B cell (primary cell): ENCODE measurements around the gene SSX2IP. TPM values are rescaled to one million over a fixed set of nuclear protein-coding genes. Genes with fewer than 3 reads are reported as not detected.

Experiments
- ATAC-seq: fragments of 200-7000 bp; cut with Tn5 transposase; one replicate; pipeline ENCODE4 v1.10.0; 2021; ENCODE audit warnings: low read depth, mild to moderate bottlenecking, moderate number of reproducible peaks, moderate library complexity
- CTCF ChIA-PET: fragments of 350-600 bp; sonication (Branson Sonifier 250); formaldehyde crosslinking; loops from one replicate; lab custom pipeline; 2021; ENCODE audit warnings: antibody characterized with exemption, inconsistent platforms; lab: Charles Lee
- POLR2A ChIA-PET: fragments of 350-600 bp; sonication (Branson Sonifier 250); formaldehyde crosslinking; loops from one replicate; lab custom pipeline; 2021; ENCODE audit warnings: antibody characterized with exemption; lab: Charles Lee
- DNase-seq: peaks from one replicate; pipeline ENCODE4 v3.0.0; 2013
- H2AFZ ChIP-seq: 2 replicates; pipeline ENCODE4 v1.6.1; 2012; ENCODE audit warnings: mild to moderate bottlenecking, low read depth, low read length; ENCODE audit not compliant: insufficient read depth, poor library complexity, severe bottlenecking
- H3K27ac ChIP-seq, 2 donors: 1 replicate in 1 of 2; 2 replicates in 1 of 2; pipeline ENCODE4 v1.5.1; 2012 to 2013; ENCODE audit warnings: low read length in 2 of 2, mild to moderate bottlenecking in 2 of 2, moderate library complexity in 1 of 2
- H3K27me3 ChIP-seq, 4 experiments: fragments of 200-600 bp in 1 of 4; sonication (generic) in 1 of 4; replicated peaks in 1 of 4; 1 replicate in 2 of 4; 2 replicates in 2 of 4; pipeline versions ENCODE4 v1.6.1 to v1.7.0; 2013 to 2016; ENCODE audit warnings: low read length in 3 of 4, mild to moderate bottlenecking in 2 of 4, mixed read lengths in 1 of 4, moderate library complexity in 1 of 4; ENCODE audit not compliant: insufficient read depth in 4 of 4, control insufficient read depth in 3 of 4; ENCODE audit errors: control extremely low read depth in 1 of 4
- H3K36me3 ChIP-seq, 2 experiments: replicated peaks in 1 of 2; 1 replicate in 1 of 2; 2 replicates in 1 of 2; pipeline versions ENCODE4 v1.6.1 to v1.7.1; 2013; ENCODE audit warnings: low read length in 1 of 2; ENCODE audit not compliant: insufficient read depth in 2 of 2, control insufficient read depth in 1 of 2; ENCODE audit errors: control extremely low read depth in 1 of 2, extremely low read depth in 1 of 2
- H3K4me1 ChIP-seq, 2 donors: fragments of 200-600 bp in 1 of 2; sonication (generic) in 1 of 2; 1 replicate in 1 of 2; 2 replicates in 1 of 2; pipeline versions ENCODE4 v1.5.1 to v1.6.1; 2013 to 2017; ENCODE audit warnings: low read length in 2 of 2; ENCODE audit not compliant: control insufficient read depth in 2 of 2, insufficient read depth in 2 of 2
- H3K4me2 ChIP-seq: replicated peaks from 2 replicates; pipeline ENCODE3; 2012; ENCODE audit warnings: mild to moderate bottlenecking, low read depth, low read length; ENCODE audit not compliant: poor library complexity, severe bottlenecking
- H3K4me3 ChIP-seq, 5 experiments: fragments of 200-600 bp in 1 of 5; sonication (generic) in 1 of 5; 1 replicate in 3 of 5; 2 replicates in 2 of 5; pipeline versions ENCODE4 v1.5.1 to v1.7.0; 2011 to 2016; ENCODE audit warnings: low read length in 4 of 5, mild to moderate bottlenecking in 4 of 5, low read depth in 2 of 5, control low read depth in 1 of 5, moderate library complexity in 1 of 5; ENCODE audit not compliant: insufficient read depth in 1 of 5; ENCODE audit errors: control extremely low read depth in 1 of 5, extremely low read depth in 1 of 5
- H3K79me2 ChIP-seq: fragments of 200-600 bp; sonication (generic); one replicate; pipeline ENCODE4 v1.6.0; 2016; ENCODE audit warnings: low read length; ENCODE audit not compliant: control insufficient read depth, insufficient read depth
- H3K9ac ChIP-seq: fragments of 200-600 bp; sonication (generic); 2 replicates; pipeline ENCODE4 v1.6.1; 2017; ENCODE audit warnings: mild to moderate bottlenecking, low read length, moderate library complexity
- H3K9me3 ChIP-seq, 3 donors: one replicate each; pipeline versions ENCODE4 v1.6.1 to v1.7.1; 2013; ENCODE audit warnings: low read length in 2 of 3; ENCODE audit not compliant: control insufficient read depth in 2 of 3, insufficient read depth in 1 of 3; ENCODE audit errors: control extremely low read depth in 1 of 3
- H4K20me1 ChIP-seq: 2 replicates; pipeline ENCODE4 v1.6.0; 2012; ENCODE audit warnings: mild to moderate bottlenecking, low read length; ENCODE audit not compliant: insufficient read depth, control insufficient read depth, poor library complexity, severe bottlenecking
- H3K27ac Mint-ChIP-seq: one replicate; pipeline ENCODE4 v1.8.0; 2021; ENCODE audit warnings: mixed read lengths
- H3K27me3 Mint-ChIP-seq: one replicate; pipeline ENCODE4 v1.8.0; 2021; ENCODE audit warnings: mixed read lengths
- H3K4me1 Mint-ChIP-seq: one replicate; pipeline ENCODE4 v1.8.0; 2021; ENCODE audit warnings: mixed read lengths
- H3K4me3 Mint-ChIP-seq: one replicate; pipeline ENCODE4 v1.8.0; 2021; ENCODE audit warnings: mixed read lengths
- H3K9me3 Mint-ChIP-seq: one replicate; pipeline ENCODE4 v1.8.0; 2022; ENCODE audit warnings: mixed read lengths; ENCODE audit not compliant: insufficient read depth
- EZH2 ChIP-seq: IDR thresholded peaks from 2 replicates; pipeline ENCODE4 v1.6.1; 2012; ENCODE audit warnings: borderline replicate concordance, low read depth, mild to moderate bottlenecking, moderate library complexity, low read length; ENCODE audit not compliant: insufficient read depth, poor library complexity, severe bottlenecking
- WGBS: methylation state at CpG from one replicate; pipeline ENCODE4 v1.1.5; 2013; ENCODE audit warnings: missing lambda C conversion rate; ENCODE audit not compliant: insufficient coverage; 5-methylcytosine and 5-hydroxymethylcytosine counted together
- intact Hi-C: fragments of 100-400 bp; cut with micrococcal nuclease; formaldehyde crosslinking; loops from one replicate; pipeline ENCODE4 v1.10.0; 2022
- polyA plus RNA-seq: library from polyadenylated mRNA; depleted of rRNA; stranded (reverse); fragments of >200 nt; gene quantifications from 2 replicates; pipeline ENCODE4 v1.2.3, GENCODE V29; 2012
- total RNA-seq, 2 donors: library from RNA; stranded (reverse); fragments of 120-200 nt in 1 of 2; gene quantifications; 1 replicate in 1 of 2; 2 replicates in 1 of 2; pipeline versions ENCODE4 v1.2.3 to v1.2.4, GENCODE V29; 2013 to 2022
- TF ChIP-seq, protein P1 (sequence below): fragments of 200-600 bp; IDR thresholded peaks from one replicate; pipeline ENCODE4 v1.8.0; 2022; ENCODE audit warnings: antibody characterized with exemption, mild to moderate bottlenecking

Gene SSX2IP
- total and polyA plus RNA-seq, 2 donors (not counting 1 experiment from before 2014, with no cell fraction given): 0.95 to 10.3 TPM

DNA sequence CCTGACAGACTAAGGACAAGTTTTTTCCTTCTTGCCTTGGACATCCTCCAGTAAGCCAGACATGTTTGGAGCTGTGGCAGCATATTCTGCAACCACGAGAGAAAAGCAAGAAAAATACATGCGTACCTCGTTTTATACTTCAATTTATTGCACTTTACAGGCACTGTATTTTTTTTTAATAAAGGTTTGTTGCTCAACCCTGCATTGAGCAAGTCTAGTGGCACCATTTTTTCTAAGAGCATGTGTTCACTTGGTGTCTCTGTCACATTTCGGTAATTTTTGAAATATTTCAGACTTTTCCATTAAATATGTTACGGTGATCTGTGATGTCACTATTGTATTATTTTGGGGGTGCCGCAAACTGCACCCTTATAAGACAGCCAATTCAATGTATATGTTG is 2.1 kb upstream of the SSX2IP start:
- intact Hi-C loops: loop anchor here (2.0 to 5.0 kb wide), 3 partner anchors 252 to 1015 kb away; partner anchors contain the start of genes MCOLN2 and ZNHIT6
- Histone ChIP-seq H3K4me1 (peaks cover 12 to 24% of the 10 kb centered on the region in 2 donors), H3K4me3 (no peak overlapping the region), H3K9ac (peak overlapping the region; percentile 59), H3K27me3 (no peaks in the 10 kb centered on the region), H3K27ac (peak overlapping the region; percentile 31 to 71), H2AFZ (peak overlapping the region; percentile 87), H3K4me2 (peak overlapping the region; percentile 72), H4K20me1 (no peaks in the 10 kb centered on the region), H3K36me3 (no peaks in the 10 kb centered on the region), H3K9me3 (no peaks in the 10 kb centered on the region), H3K79me2 (no peaks in the 10 kb centered on the region)
- H3K4me3 Mint-ChIP-seq: peak overlapping the region; percentile 82
- CTCF ChIA-PET: interaction anchor here (0.7 to 1.4 kb wide), 4 partner anchors 32 to 551 kb away, joined by 3 to 4 read pairs (median 4); no protein-coding TSS in a partner anchor
- POLR2A ChIA-PET: no interaction called here
- ATAC-seq (no peak), DNase-seq (no peak)
- H3K27ac Mint-ChIP-seq: peak overlapping the region; percentile 89
- no CpG with 5 or more reads among the region's 6 CpGs for WGBS
- no peaks in the 10 kb centered on the region for H3K9me3 Mint-ChIP-seq
- TF ChIP-seq, protein P1, sequence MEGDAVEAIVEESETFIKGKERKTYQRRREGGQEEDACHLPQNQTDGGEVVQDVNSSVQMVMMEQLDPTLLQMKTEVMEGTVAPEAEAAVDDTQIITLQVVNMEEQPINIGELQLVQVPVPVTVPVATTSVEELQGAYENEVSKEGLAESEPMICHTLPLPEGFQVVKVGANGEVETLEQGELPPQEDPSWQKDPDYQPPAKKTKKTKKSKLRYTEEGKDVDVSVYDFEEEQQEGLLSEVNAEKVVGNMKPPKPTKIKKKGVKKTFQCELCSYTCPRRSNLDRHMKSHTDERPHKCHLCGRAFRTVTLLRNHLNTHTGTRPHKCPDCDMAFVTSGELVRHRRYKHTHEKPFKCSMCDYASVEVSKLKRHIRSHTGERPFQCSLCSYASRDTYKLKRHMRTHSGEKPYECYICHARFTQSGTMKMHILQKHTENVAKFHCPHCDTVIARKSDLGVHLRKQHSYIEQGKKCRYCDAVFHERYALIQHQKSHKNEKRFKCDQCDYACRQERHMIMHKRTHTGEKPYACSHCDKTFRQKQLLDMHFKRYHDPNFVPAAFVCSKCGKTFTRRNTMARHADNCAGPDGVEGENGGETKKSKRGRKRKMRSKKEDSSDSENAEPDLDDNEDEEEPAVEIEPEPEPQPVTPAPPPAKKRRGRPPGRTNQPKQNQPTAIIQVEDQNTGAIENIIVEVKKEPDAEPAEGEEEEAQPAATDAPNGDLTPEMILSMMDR: no peak
- no peak for TF ChIP-seq EZH2
- no peaks in the 10 kb centered on the region for H3K27me3 Mint-ChIP-seq
- H3K4me1 Mint-ChIP-seq: peaks cover 27% of the 10 kb centered on the region

GRCh38 chr1:84691122-84691783 is 992 bp upstream of the SSX2IP start:
- Mint-ChIP-seq H3K4me1 (peaks cover 27% of the 10 kb centered on the region), H3K27ac (peak overlapping the region; percentile 57), H3K9me3 (no peaks in the 10 kb centered on the region), H3K27me3 (no peaks in the 10 kb centered on the region), H3K4me3 (peak overlapping the region; percentile 80)
- H2AFZ ChIP-seq: peak overlapping the region; percentile 97
- CTCF ChIA-PET: interaction anchor here (0.7 kb wide), 1 partner anchor 254 kb away, joined by 4 read pairs; no protein-coding TSS in a partner anchor
- H3K4me3 ChIP-seq: peak overlapping the region; percentile 71 to 93 (median 85)
- intact Hi-C loops: loop anchor here (2.0 to 5.0 kb wide), 6 partner anchors 70 to 1016 kb away; partner anchors contain the start of genes BCL10, MCOLN2, PRKACB and ZNHIT6
- 74% methylated on average over 10 of the region's 13 CpGs for WGBS
- peaks cover 6% of the 10 kb centered on the region for H3K79me2 ChIP-seq
- POLR2A ChIA-PET: no interaction called here
- peak overlapping the region; percentile 87 for H3K4me2 ChIP-seq
- H4K20me1 ChIP-seq: no peaks in the 10 kb centered on the region
- H3K36me3 ChIP-seq: no peaks in the 10 kb centered on the region
- ATAC-seq (no peak), DNase-seq (no peak)
- peak overlapping the region; percentile 83 for H3K9ac ChIP-seq
- peak overlapping the region; percentile 56 to 64 for H3K27ac ChIP-seq
- H3K27me3 ChIP-seq: no peaks in the 10 kb centered on the region
- TF ChIP-seq, protein P1: no peak
- TF ChIP-seq EZH2: no peak
- H3K4me1 ChIP-seq: peaks cover 12 to 24% of the 10 kb centered on the region in 2 donors
- H3K9me3 ChIP-seq: no peaks in the 10 kb centered on the region
